ENCODE data around the gene KIF25.

Gene KIF25

GRCh38 chr6:168086616-168087015 is 89.1 kb downstream of the KIF25 start:
- H3K9ac ChIP-seq (ENCODE audit: low read depth, low read length), result no peak overlapping the region
- H3K27me3 ChIP-seq (ENCODE audit: control insufficient read depth, insufficient read depth, low read length), result no peaks in the 10 kb centered on the region
- no peak overlapping the region for H3K4me3 ChIP-seq (ENCODE audit: low read depth, low read length)
- no peaks in the 10 kb centered on the region for H3K36me3 ChIP-seq (ENCODE audit: control insufficient read depth, insufficient read depth, low read length)
- H3K9me3 ChIP-seq (ENCODE audit: control insufficient read depth, insufficient read depth, low read length), result no peaks in the 10 kb centered on the region
- H3K4me1 ChIP-seq (ENCODE audit: control insufficient read depth, insufficient read depth, low read length), result peaks cover 2% of the 10 kb centered on the region

GRCh38 chr6:168087436-168088160 is 90.1 kb downstream of the KIF25 start:
- Histone ChIP-seq H3K27me3 (ENCODE audit: control insufficient read depth, insufficient read depth, low read length) (no peaks in the 10 kb centered on the region), H3K4me3 (ENCODE audit: low read depth, low read length) (no peak overlapping the region), H3K36me3 (ENCODE audit: control insufficient read depth, insufficient read depth, low read length) (no peaks in the 10 kb centered on the region), H3K9me3 (ENCODE audit: control insufficient read depth, insufficient read depth, low read length) (no peaks in the 10 kb centered on the region), H3K4me1 (ENCODE audit: control insufficient read depth, insufficient read depth, low read length) (peaks cover 2% of the 10 kb centered on the region), H3K9ac (ENCODE audit: low read depth, low read length) (no peak overlapping the region)

GRCh38 chr6:168088161-168089053 is 90.9 kb downstream of the KIF25 start:
- no peak overlapping the region for H3K9ac ChIP-seq (ENCODE audit: low read depth, low read length)
- H3K4me1 ChIP-seq (ENCODE audit: control insufficient read depth, insufficient read depth, low read length), result peaks cover 2% of the 10 kb centered on the region
- H3K4me3 ChIP-seq (ENCODE audit: low read depth, low read length), result no peak overlapping the region
- H3K27me3 ChIP-seq (ENCODE audit: control insufficient read depth, insufficient read depth, low read length), result no peaks in the 10 kb centered on the region
- H3K36me3 ChIP-seq (ENCODE audit: control insufficient read depth, insufficient read depth, low read length), result no peaks in the 10 kb centered on the region
- H3K9me3 ChIP-seq (ENCODE audit: control insufficient read depth, insufficient read depth, low read length), result no peaks in the 10 kb centered on the region

- Histone ChIP-seq H3K36me3 (ENCODE audit: control insufficient read depth, insufficient read depth, low read length) (no peaks in the 10 kb centered on the region), H3K27me3 (ENCODE audit: control insufficient read depth, insufficient read depth, low read length) (no peaks in the 10 kb centered on the region), H3K9me3 (ENCODE audit: control insufficient read depth, insufficient read depth, low read length) (no peaks in the 10 kb centered on the region), H3K4me1 (ENCODE audit: control insufficient read depth, insufficient read depth, low read length) (peaks cover 2% of the 10 kb centered on the region), H3K4me3 (ENCODE audit: low read depth, low read length) (no peak overlapping the region), H3K9ac (ENCODE audit: low read depth, low read length) (no peak overlapping the region)
These were observed 92.0 kb downstream of the KIF25 start for GRCh38 chr6:168089186-168090063.

- H3K4me1 ChIP-seq (ENCODE audit: control insufficient read depth, insufficient read depth, low read length), result peaks cover 2% of the 10 kb centered on the region
These were observed 92.7 kb downstream of the KIF25 start for GRCh38 chr6:168090064-168090690.

GRCh38 chr6:168090706-168091105 is 93.2 kb downstream of the KIF25 start:
- Histone ChIP-seq H3K9ac (ENCODE audit: low read depth, low read length) (no peak overlapping the region), H3K9me3 (ENCODE audit: control insufficient read depth, insufficient read depth, low read length) (no peaks in the 10 kb centered on the region), H3K4me1 (ENCODE audit: control insufficient read depth, insufficient read depth, low read length) (peaks cover 2% of the 10 kb centered on the region), H3K4me3 (ENCODE audit: low read depth, low read length) (no peak overlapping the region), H3K36me3 (ENCODE audit: control insufficient read depth, insufficient read depth, low read length) (no peaks in the 10 kb centered on the region), H3K27me3 (ENCODE audit: control insufficient read depth, insufficient read depth, low read length) (no peaks in the 10 kb centered on the region)

More at GRCh38 chr6:168090064-168090690, 92.7 kb downstream of the KIF25 start:
- Histone ChIP-seq H3K9ac (ENCODE audit: low read depth, low read length) (no peak overlapping the region), H3K27me3 (ENCODE audit: control insufficient read depth, insufficient read depth, low read length) (no peaks in the 10 kb centered on the region), H3K4me3 (ENCODE audit: low read depth, low read length) (no peak overlapping the region), H3K36me3 (ENCODE audit: control insufficient read depth, insufficient read depth, low read length) (no peaks in the 10 kb centered on the region), H3K9me3 (ENCODE audit: control insufficient read depth, insufficient read depth, low read length) (no peaks in the 10 kb centered on the region)

- Histone ChIP-seq H3K9me3 (ENCODE audit: control insufficient read depth, insufficient read depth, low read length) (no peaks in the 10 kb centered on the region), H3K9ac (ENCODE audit: low read depth, low read length) (no peak overlapping the region), H3K36me3 (ENCODE audit: control insufficient read depth, insufficient read depth, low read length) (no peaks in the 10 kb centered on the region), H3K4me1 (ENCODE audit: control insufficient read depth, insufficient read depth, low read length) (peaks cover 2% of the 10 kb centered on the region), H3K27me3 (ENCODE audit: control insufficient read depth, insufficient read depth, low read length) (no peaks in the 10 kb centered on the region), H3K4me3 (ENCODE audit: low read depth, low read length) (no peak overlapping the region)
These were observed 94.2 kb downstream of the KIF25 start for GRCh38 chr6:168091381-168092264.

- Histone ChIP-seq H3K4me1 (ENCODE audit: control insufficient read depth, insufficient read depth, low read length) (peaks cover 2% of the 10 kb centered on the region), H3K9me3 (ENCODE audit: control insufficient read depth, insufficient read depth, low read length) (no peaks in the 10 kb centered on the region), H3K27me3 (ENCODE audit: control insufficient read depth, insufficient read depth, low read length) (no peaks in the 10 kb centered on the region), H3K4me3 (ENCODE audit: low read depth, low read length) (no peak overlapping the region), H3K9ac (ENCODE audit: low read depth, low read length) (no peak overlapping the region), H3K36me3 (ENCODE audit: control insufficient read depth, insufficient read depth, low read length) (no peaks in the 10 kb centered on the region)
These were observed 95.1 kb downstream of the KIF25 start for GRCh38 chr6:168092541-168092940.

GRCh38 chr6:168093071-168093505 is 95.6 kb downstream of the KIF25 start:
- Histone ChIP-seq H3K36me3 (ENCODE audit: control insufficient read depth, insufficient read depth, low read length) (no peaks in the 10 kb centered on the region), H3K9ac (ENCODE audit: low read depth, low read length) (no peak overlapping the region), H3K4me3 (ENCODE audit: low read depth, low read length) (no peak overlapping the region), H3K27me3 (ENCODE audit: control insufficient read depth, insufficient read depth, low read length) (no peaks in the 10 kb centered on the region), H3K9me3 (ENCODE audit: control insufficient read depth, insufficient read depth, low read length) (no peaks in the 10 kb centered on the region), H3K4me1 (ENCODE audit: control insufficient read depth, insufficient read depth, low read length) (peaks cover 2% of the 10 kb centered on the region)

- Histone ChIP-seq H3K4me1 (ENCODE audit: control insufficient read depth, insufficient read depth, low read length) (no peaks in the 10 kb centered on the region), H3K9me3 (ENCODE audit: control insufficient read depth, insufficient read depth, low read length) (no peaks in the 10 kb centered on the region), H3K9ac (ENCODE audit: low read depth, low read length) (no peak overlapping the region), H3K36me3 (ENCODE audit: control insufficient read depth, insufficient read depth, low read length) (no peaks in the 10 kb centered on the region), H3K27me3 (ENCODE audit: control insufficient read depth, insufficient read depth, low read length) (no peaks in the 10 kb centered on the region), H3K4me3 (ENCODE audit: low read depth, low read length) (no peak overlapping the region)
These were observed 96.2 kb downstream of the KIF25 start for GRCh38 chr6:168093634-168094033.
